Upper lobe of left lung (tissue), 6 donors: ENCODE measurements around the gene PTPRM. TPM values are rescaled to one million over a fixed set of nuclear protein-coding genes. Genes with fewer than 3 reads are reported as not detected.

Source experiments
- ATAC-seq, 2 donors: fragments of 200-7000 bp; cut with Tn5 transposase; one replicate each; pipeline ENCODE4 v1.9.1; 2022; ENCODE audit warnings: mild to moderate bottlenecking in 2 of 2, moderate library complexity in 2 of 2; ENCODE audit not compliant: low FRiP score in 2 of 2
- DNase-seq, 2 donors: peaks; one replicate each; pipeline ENCODE4 v3.0.0-alpha.2; 2019 to 2020
- H3K27ac ChIP-seq, 4 donors: fragments of 200-600 bp; sonication (generic); one replicate each; pipeline ENCODE4 v1.5.1; 2016 to 2019
- H3K27me3 ChIP-seq, 4 donors: fragments of 200-600 bp; sonication (generic); one replicate each; pipeline ENCODE4 v1.5.1; 2017 to 2019
- H3K36me3 ChIP-seq, 4 donors: fragments of 200-600 bp; sonication (generic); one replicate each; pipeline ENCODE4 v1.5.1; 2016 to 2019
- H3K4me1 ChIP-seq, 4 donors: fragments of 200-600 bp; sonication (generic); one replicate each; pipeline ENCODE4 v1.5.1; 2018 to 2019
- H3K4me3 ChIP-seq, 4 donors: fragments of 200-600 bp; sonication (generic); one replicate each; pipeline ENCODE4 v1.5.1; 2017 to 2019; ENCODE audit warnings: mild to moderate bottlenecking in 2 of 4, moderate library complexity in 1 of 4
- H3K9me3 ChIP-seq, 4 donors: fragments of 200-600 bp; sonication (generic); one replicate each; pipeline ENCODE4 v1.5.1; 2018 to 2019
- CTCF ChIP-seq, 6 experiments: fragments of 450-650 bp in 4 of 6; fragments of 200-600 bp in 2 of 6; sonication (generic) in 2 of 6; IDR thresholded peaks; one replicate each; pipeline ENCODE4 v1.5.1; 2016 to 2019; ENCODE audit warnings: antibody characterized with exemption in 6 of 6
- EP300 ChIP-seq, 4 donors: sonication (generic); formaldehyde crosslinking; IDR thresholded peaks; one replicate each; pipeline ENCODE4 v1.5.1; 2017; ENCODE audit warnings: antibody characterized with exemption in 4 of 4, control low read depth in 2 of 4
- POLR2A ChIP-seq, 4 donors: fragments of 450-650 bp; IDR thresholded peaks; one replicate each; pipeline ENCODE4 v1.5.1; 2016 to 2017; ENCODE audit warnings: antibody characterized with exemption in 4 of 4, mild to moderate bottlenecking in 2 of 4
- POLR2AphosphoS5 ChIP-seq, 2 donors: sonication (generic); formaldehyde crosslinking; IDR thresholded peaks; one replicate each; pipeline ENCODE4 v1.5.1; 2017; ENCODE audit warnings: antibody characterized with exemption in 2 of 2
- WGBS, 2 donors: methylation state at CpG; one replicate each; pipeline ENCODE4 v1.1.5; 2017 to 2018; 5-methylcytosine and 5-hydroxymethylcytosine counted together
- total RNA-seq, 6 donors: library from RNA; depleted of rRNA in 4 of 6; stranded (reverse); fragments of >200 nt in 4 of 6; gene quantifications; one replicate each; pipeline versions ENCODE4 v1.1.0 to v1.2.1, GENCODE V29; 2016 to 2021
- donor health status: DM: no; HTN: no; CAD: no; lungs with moderate emphysema.
- donor health status: DM: no; HTN: yes; CAD: no; lungs with severe emphysema.

PTPRM gene
- total RNA-seq, 6 donors from 2014 or later = 82.0 to 201 (median 154) TPM

- WGBS, 2 donors = 93 to 97% methylated on average over 3 of the region's 3 CpGs
- DNase-seq (no peak), ATAC-seq (no peak)
- Histone ChIP-seq H3K9me3 (no peaks in the 10 kb centered on the region), H3K27ac (no peak overlapping the region), H3K4me1 (peaks cover 0 to 11% (median 0%) of the 10 kb centered on the region in 4 donors), H3K4me3 (no peak overlapping the region), H3K27me3 (no peaks in the 10 kb centered on the region), H3K36me3 (no peaks in the 10 kb centered on the region)
- TF ChIP-seq EP300 (IDR thresholded peaks at IDR 0.05) (no peak), CTCF (IDR thresholded peaks at IDR 0.05) (no peak), POLR2AphosphoS5 (IDR thresholded peaks at IDR 0.05) (no peak), POLR2A (IDR thresholded peaks at IDR 0.05) (no peak)
Measured at GRCh38 chr18:7523772-7524171, 43.3 kb upstream of the PTPRM start.

DNA sequence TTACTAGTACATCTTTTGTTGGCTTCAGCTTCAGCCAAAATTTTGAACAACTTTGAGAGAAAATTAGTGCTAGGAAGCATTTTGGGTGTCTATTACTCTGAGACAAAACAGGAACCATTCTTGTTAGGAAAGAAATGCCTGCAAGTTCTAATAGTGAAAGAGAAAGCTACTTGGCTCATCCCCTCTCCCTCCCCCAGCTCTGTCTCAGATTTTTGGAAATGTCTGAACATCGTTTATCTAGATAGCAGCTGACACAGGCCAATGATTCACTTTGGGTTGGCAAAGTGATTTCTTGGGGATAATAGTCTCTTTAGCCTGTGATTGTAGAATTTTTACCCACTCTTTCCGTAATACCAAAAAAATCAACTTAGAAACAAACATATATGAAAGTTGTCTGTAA, 42.3 kb upstream of the PTPRM start:
- ATAC-seq (peak in 1 of 2 donors; percentile 76), DNase-seq (no peak)
- TF ChIP-seq EP300 (IDR thresholded peaks at IDR 0.05) (no peak), POLR2A (IDR thresholded peaks at IDR 0.05) (no peak), POLR2AphosphoS5 (IDR thresholded peaks at IDR 0.05) (no peak)
- Histone ChIP-seq H3K9me3 (no peaks in the 10 kb centered on the region), H3K4me1 (peaks cover 0 to 11% (median 0%) of the 10 kb centered on the region in 4 donors), H3K27ac (peak overlapping the region in 3 of 4 donors; percentile 13 to 42 (median 15)), H3K36me3 (no peaks in the 10 kb centered on the region), H3K27me3 (no peaks in the 10 kb centered on the region), H3K4me3 (peak overlapping the region in 1 of 4 donors; percentile 1)
- WGBS, 2 donors = 53 to 59% methylated on average over 2 of the region's 2 CpGs

DNA sequence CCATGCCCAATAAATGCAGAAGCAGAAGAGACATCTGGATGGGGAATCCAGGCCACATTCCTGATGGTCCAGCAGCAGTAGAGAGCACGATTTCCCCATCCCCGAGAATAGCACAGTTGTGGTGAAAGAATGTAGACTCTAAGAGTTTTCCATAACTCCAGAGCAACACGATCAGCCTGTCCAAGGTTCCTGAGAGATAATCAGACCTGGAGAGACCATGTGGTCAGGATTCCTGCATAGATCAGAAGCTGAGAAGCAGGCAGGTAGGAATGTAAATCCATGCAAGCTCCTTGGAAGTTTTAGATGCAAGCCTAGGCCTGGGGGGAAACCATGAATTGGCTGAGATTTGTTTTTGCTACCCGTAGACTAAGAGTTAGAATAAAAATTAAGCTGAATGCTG, 34.2 kb upstream of the PTPRM start:
- Histone ChIP-seq H3K9me3 (peaks cover 0 to 4% (median 0%) of the 10 kb centered on the region in 4 donors), H3K4me1 (no peaks in the 10 kb centered on the region), H3K36me3 (no peaks in the 10 kb centered on the region), H3K27me3 (no peaks in the 10 kb centered on the region), H3K4me3 (no peak overlapping the region), H3K27ac (no peak overlapping the region)
- no peak for ATAC-seq
- WGBS, 2 donors = 80 to 95% methylated on average over 4 of the region's 4 CpGs
- TF ChIP-seq EP300 (IDR thresholded peaks at IDR 0.05) (no peak), POLR2A (IDR thresholded peaks at IDR 0.05) (no peak), CTCF (IDR thresholded peaks at IDR 0.05) (no peak), POLR2AphosphoS5 (IDR thresholded peaks at IDR 0.05) (no peak)
- no peak for DNase-seq

- no peaks in the 10 kb centered on the region for H3K27me3 ChIP-seq
- H3K27ac ChIP-seq = no peak overlapping the region
- H3K36me3 ChIP-seq = no peaks in the 10 kb centered on the region
- DNase-seq (no peak), ATAC-seq (no peak)
- 85 to 86% methylated on average over 5 of the region's 5 CpGs for whole genome bisulfite sequencing, 2 donors
- H3K9me3 ChIP-seq = peaks cover 0 to 1% (median 0%) of the 10 kb centered on the region in 4 donors
- no peaks in the 10 kb centered on the region for H3K4me1 ChIP-seq
- H3K4me3 ChIP-seq = no peak overlapping the region
- TF ChIP-seq EP300 (IDR thresholded peaks at IDR 0.05) = no peak
- no peak for TF ChIP-seq POLR2A (IDR thresholded peaks at IDR 0.05)
- TF ChIP-seq POLR2AphosphoS5 (IDR thresholded peaks at IDR 0.05) = no peak
Measured at GRCh38 chr18:7535436-7536205, 31.5 kb upstream of the PTPRM start.

DNA sequence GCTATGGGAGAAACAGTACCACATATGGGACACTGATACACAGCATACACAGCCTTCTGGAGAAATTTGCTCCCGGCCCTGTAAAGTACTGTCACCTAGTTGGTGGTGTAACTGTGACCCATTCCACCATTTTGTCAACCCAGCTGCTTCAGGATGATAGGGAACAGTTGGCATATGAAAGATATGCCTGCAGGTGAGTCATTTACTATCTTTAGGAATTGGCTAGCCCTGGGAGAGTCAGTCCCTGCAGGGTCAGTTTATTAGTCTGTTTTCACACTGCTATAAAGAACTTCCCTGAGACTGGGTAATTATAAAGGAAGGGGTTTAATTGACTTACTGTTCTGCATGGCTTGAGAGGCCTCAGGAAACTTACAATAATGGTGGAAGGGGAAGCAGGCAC, 30.0 kb upstream of the PTPRM start:
- Histone ChIP-seq H3K27me3 (no peaks in the 10 kb centered on the region), H3K36me3 (no peaks in the 10 kb centered on the region), H3K4me1 (no peaks in the 10 kb centered on the region), H3K27ac (no peak overlapping the region), H3K4me3 (no peak overlapping the region), H3K9me3 (no peaks in the 10 kb centered on the region)
- DNase-seq (no peak), ATAC-seq (no peak)
- no peak for TF ChIP-seq POLR2AphosphoS5 (IDR thresholded peaks at IDR 0.05)
- TF ChIP-seq EP300 (IDR thresholded peaks at IDR 0.05) = no peak
- no peak for TF ChIP-seq CTCF (IDR thresholded peaks at IDR 0.05)
- no peak for TF ChIP-seq POLR2A (IDR thresholded peaks at IDR 0.05)
- 100% methylated on average over 1 of the region's 1 CpG for WGBS, 2 donors

DNA sequence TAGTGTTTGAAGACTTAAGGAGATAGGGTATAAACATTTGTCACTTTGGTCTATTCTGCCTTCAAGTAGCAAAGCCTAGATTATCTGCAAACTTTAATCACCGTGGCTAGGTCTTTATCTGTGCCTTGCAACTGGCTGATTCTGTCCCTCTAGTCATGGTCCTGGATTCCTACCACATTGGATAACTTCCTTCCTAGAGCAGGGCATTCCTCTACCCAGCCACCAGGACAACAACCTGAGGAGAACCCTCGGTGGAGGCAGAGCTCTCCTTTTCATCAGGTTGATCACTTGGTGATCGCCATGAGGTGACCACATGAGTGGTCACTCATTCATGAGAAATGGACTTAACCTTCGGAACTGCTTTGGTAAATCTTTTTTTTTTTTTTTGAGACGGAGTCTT, 25.3 kb upstream of the PTPRM start:
- H3K4me1 ChIP-seq = no peaks in the 10 kb centered on the region
- WGBS, 2 donors = 86% methylated on average over 5 of the region's 5 CpGs
- DNase-seq (no peak), ATAC-seq (no peak)
- no peaks in the 10 kb centered on the region for H3K27me3 ChIP-seq
- H3K4me3 ChIP-seq = no peak overlapping the region
- no peaks in the 10 kb centered on the region for H3K9me3 ChIP-seq
- no peak overlapping the region for H3K27ac ChIP-seq
- TF ChIP-seq EP300 (IDR thresholded peaks at IDR 0.05) (no peak), POLR2A (IDR thresholded peaks at IDR 0.05) (no peak)
- H3K36me3 ChIP-seq = no peaks in the 10 kb centered on the region
